ENCODE results near the gene TUBGCP6. TPM values are rescaled to one million over a fixed set of nuclear protein-coding genes. Genes with fewer than 3 reads are reported as not detected.

The TUBGCP6 gene
- total and polyA plus RNA-seq, 2 experiments from 2014 or later = 32.6 to 46.1 TPM

DNA sequence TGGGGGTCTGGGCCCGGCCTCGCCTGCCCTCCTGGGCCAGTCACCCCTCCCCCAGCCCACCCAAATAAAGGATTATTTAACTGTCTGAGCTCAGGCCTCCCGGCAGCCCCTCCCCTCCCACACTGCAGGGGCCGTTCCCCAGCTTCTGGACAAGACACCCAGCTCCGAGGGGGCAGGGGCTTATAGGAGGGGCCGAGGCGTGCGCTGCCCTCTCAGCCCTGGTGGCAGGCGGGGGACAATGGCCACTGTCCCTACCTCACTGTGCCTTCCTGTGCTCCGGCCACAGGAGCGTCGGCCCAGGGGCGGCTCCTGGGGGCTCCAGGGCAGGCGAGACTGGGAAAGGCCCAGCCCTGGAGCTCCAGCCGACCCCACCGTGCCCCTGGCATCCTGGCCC lies 46.2 kb downstream of the TUBGCP6 start:
- no peak overlapping the region for H3K27ac ChIP-seq
- no peak overlapping the region for H3K4me3 ChIP-seq
- no peaks in the 10 kb centered on the region for H3K27me3 ChIP-seq
- H3K9me3 ChIP-seq (ENCODE audit: low read depth) = no peaks in the 10 kb centered on the region
- peaks cover 11% of the 10 kb centered on the region for H3K36me3 ChIP-seq
- no peak for DNase-seq (ENCODE audit: low read depth in 1 of 2, low spot score in 1 of 2)
- H3K4me1 ChIP-seq (ENCODE audit: low read depth) = peaks cover 10% of the 10 kb centered on the region
- no peak for TF ChIP-seq CTCF (IDR thresholded peaks at IDR 0.05; ENCODE audit: low read depth, low read length)

DNA sequence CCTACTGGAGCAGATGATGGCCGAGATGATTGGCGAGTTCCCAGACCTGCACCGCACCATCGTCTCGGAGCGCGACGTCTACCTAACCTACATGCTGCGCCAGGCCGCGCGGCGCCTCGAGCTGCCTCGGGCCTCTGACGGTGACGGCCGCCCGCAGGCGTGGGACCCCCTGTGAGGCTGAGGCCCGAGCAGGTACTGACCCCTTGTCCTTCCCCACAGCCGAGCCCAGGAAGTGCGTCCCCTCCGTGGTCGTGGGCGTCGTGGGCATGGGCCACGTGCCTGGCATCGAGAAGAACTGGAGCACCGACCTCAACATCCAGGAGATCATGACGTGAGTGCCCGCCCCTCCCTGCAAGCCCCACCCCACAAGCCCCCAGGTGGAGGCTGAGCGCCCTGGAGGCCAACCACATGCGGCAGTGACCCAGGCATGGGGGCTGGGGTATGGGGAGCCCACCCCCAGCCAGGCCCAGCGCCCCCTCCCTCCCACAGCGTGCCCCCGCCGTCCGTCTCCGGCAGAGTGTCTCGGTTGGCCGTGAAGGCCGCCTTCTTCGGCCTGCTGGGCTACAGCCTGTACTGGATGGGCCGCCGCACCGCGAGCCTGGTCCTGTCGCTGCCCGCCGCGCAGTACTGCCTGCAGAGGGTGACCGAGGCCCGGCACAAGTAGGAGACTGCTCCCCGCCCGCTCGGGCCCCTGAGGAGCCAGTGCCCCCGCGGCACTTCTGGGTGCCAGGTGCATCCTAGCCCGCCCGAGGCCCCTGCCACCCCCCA lies 46.8 kb downstream of the TUBGCP6 start:
- no peak for DNase-seq (ENCODE audit: low read depth in 1 of 2, low spot score in 1 of 2)
- Histone ChIP-seq H3K36me3 (peaks cover 7% of the 10 kb centered on the region), H3K9me3 (ENCODE audit: low read depth) (no peaks in the 10 kb centered on the region), H3K4me3 (no peak overlapping the region), H3K27me3 (no peaks in the 10 kb centered on the region), H3K4me1 (ENCODE audit: low read depth) (peaks cover 10% of the 10 kb centered on the region), H3K27ac (no peak overlapping the region)
- TF ChIP-seq CTCF (IDR thresholded peaks at IDR 0.05; ENCODE audit: low read depth, low read length) = no peak

GRCh38 chr22:50197000-50197800 lies 47.6 kb downstream of the TUBGCP6 start:
- Histone ChIP-seq H3K4me1 (ENCODE audit: low read depth) (peaks cover 5% of the 10 kb centered on the region), H3K4me3 (no peak overlapping the region), H3K27me3 (no peaks in the 10 kb centered on the region), H3K36me3 (peaks cover 7% of the 10 kb centered on the region), H3K27ac (no peak overlapping the region), H3K9me3 (ENCODE audit: low read depth) (no peaks in the 10 kb centered on the region)
- no peak for TF ChIP-seq CTCF (IDR thresholded peaks at IDR 0.05; ENCODE audit: low read depth, low read length)
- no peak for DNase-seq (ENCODE audit: low read depth in 1 of 2, low spot score in 1 of 2)

DNA sequence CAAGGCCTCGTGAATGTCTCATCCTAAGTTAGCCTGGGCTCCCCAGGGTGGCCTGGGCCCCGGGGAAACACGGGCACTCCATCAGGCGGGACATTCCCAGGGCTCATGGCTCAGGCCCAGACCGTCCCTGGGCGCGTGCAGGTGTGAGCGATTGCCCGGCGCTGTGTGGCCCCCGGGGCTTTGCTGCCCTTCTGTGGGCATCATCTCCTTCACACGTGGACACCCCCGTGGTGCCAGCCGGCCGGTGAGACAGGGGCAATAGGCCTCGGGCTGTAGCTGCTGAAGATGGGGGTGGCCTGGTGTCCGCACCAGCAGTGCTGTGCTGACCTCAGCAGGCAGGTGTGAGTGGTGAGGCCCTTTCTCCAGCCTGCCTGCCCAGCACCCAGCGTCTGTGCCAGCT lies 48.6 kb downstream of the TUBGCP6 start:
- Histone ChIP-seq H3K4me3 (no peak overlapping the region), H3K27ac (no peak overlapping the region), H3K4me1 (ENCODE audit: low read depth) (peaks cover 6% of the 10 kb centered on the region), H3K9me3 (ENCODE audit: low read depth) (no peaks in the 10 kb centered on the region), H3K27me3 (no peaks in the 10 kb centered on the region), H3K36me3 (peaks cover 7% of the 10 kb centered on the region)
- no peak for TF ChIP-seq CTCF (IDR thresholded peaks at IDR 0.05; ENCODE audit: low read depth, low read length)
- DNase-seq (ENCODE audit: low read depth in 1 of 2, low spot score in 1 of 2) = no peak

DNA sequence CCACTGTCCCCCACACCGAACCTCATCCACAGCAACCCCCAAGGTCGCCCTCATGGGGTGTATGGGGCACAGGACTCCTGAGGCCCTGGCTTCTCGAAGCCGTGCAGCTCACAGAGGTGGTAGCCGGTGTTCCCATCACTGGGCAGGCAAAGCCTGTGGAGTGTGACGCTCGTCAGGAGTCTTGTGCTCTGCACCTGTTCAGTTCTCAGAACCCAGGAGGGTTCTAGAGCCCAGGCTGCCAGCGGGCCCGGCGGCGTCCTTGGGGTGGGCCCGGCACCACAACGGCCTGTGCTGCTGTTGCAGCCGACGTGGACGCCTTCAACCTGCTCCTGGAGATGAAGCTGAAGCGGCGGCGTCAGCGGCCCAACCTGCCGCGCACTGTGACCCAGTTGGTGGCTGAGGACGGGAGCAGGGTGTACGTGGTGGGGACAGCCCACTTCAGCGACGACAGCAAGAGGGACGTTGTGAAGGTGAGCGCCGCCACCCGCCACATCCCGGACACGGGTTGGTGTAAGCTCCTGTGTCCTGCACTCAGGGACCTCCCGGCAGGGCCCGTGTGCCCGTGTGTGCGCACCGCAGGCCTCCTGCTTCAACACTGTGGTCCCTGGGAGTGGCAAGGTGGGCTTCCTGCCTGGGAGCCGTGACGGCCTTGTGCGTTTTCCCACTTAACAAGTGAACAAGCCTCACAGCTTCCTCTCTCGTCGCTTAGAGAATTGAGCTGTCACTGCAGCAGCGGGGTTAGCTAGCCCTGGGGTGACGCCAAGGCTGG lies 50.6 kb downstream of the TUBGCP6 start:
- H3K4me1 ChIP-seq (ENCODE audit: low read depth) = peaks cover 26% of the 10 kb centered on the region
- H3K9me3 ChIP-seq (ENCODE audit: low read depth) = no peaks in the 10 kb centered on the region
- DNase-seq (ENCODE audit: low read depth in 1 of 2, low spot score in 1 of 2) = no peak
- H3K27ac ChIP-seq = no peak overlapping the region
- no peak overlapping the region for H3K4me3 ChIP-seq
- no peak for TF ChIP-seq CTCF (IDR thresholded peaks at IDR 0.05; ENCODE audit: low read depth, low read length)
- H3K27me3 ChIP-seq = no peaks in the 10 kb centered on the region
- peaks cover 7% of the 10 kb centered on the region for H3K36me3 ChIP-seq

All from cardiac muscle cell (in vitro differentiated cells and primary cell).